Measurements from ENCODE around the gene ACSS1.
A peak's percentile ranks its signal among the peaks of the same experiment; 100 is the strongest.

The ACSS1 gene

DNA sequence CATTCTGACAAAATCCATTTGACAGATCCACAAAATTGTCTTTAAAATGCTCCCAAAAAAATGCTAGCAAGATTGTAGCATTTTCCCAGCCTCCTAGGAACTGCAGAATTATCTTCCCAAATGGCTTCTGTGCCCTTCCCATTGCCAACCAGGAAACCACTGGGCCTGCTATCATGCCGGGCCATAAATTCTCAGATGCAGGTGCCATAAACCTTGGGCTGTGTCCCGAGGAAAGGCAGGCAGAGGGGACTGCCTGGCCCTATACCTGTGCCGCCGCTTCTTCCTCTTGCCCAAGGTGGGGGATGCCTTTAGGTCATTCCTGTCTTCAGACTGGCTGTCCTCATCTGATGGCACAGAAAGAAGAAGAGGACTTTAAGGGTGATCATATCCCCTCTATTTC lies 21.2 kb upstream of the ACSS1 start:
- no peak for DNase-seq (ENCODE audit: low read depth in 2 of 2, low spot score in 1 of 2)

DNA sequence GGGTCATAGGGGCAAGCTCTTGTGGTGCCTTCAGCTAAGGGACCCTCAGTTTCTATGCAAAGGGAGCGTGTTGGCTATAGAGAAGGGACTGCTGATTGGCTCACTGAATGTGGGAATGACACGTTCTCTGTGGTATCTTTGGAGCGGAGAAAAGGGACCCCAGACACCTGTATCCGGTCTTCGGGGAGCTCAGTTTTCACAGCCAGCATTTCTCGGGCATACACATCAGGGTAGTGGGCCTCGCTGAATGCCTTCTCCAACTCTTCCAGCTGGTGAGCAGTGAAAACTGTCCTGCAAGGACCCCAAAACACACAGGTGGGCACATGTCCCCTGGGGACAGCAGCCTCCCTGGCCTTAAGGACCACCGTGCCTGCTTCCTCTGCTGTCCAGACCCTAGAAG lies 20.7 kb upstream of the ACSS1 start:
- DNase-seq (ENCODE audit: low read depth in 2 of 2, low spot score in 1 of 2), result no peak

DNA sequence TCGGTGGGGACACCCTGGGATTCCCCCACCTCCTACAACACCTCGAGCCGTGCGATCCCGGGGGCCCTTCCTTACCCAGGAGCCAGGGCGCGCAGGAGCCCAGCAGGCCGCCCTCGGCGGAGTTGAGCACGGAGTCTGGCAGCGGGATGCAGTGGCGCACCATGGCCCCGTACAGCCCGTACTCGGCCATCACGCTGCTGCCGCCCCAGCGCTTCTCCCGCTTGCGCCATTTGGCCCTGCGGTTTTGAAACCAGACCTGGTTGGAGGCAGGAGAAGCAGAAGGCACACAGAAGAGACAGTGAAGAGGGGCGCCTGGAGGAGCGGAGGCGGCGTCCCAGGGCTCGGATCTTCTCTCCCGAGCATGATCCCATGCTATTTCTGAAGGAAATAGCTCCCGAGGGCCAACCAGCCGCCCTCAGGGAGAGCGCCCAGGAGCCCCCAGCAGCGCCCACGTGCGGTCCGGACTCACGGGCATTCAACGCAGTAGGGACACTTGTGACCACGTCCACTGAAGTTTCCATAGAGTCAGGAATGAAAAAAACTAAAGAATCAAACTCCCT lies 19.8 kb upstream of the ACSS1 start:
- DNase-seq (ENCODE audit: low read depth in 2 of 2, low spot score in 1 of 2), result no peak

- DNase-seq (ENCODE audit: low read depth in 2 of 2, low spot score in 1 of 2), result no peak
These were observed 19.0 kb upstream of the ACSS1 start for GRCh38 chr20:25076731-25077609.

DNA sequence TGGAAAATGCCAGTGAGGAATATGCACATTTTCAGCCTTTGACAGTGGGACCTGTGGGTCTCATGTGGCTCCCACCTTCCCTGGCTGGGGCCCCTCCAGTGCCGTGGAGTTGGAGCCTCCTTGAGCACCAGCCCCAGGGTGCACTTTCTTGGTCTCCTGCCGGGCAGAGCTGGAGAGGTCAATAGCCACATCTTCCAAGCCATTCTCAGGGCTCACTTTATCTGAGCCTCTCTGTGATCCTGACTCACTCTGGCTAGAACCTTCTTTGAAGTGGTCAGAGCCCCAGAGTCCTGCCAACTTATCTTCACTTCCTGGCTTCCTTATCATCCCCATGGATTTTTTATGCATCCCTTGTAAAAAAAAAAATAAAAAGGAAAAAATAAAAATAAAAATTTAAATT lies 18.3 kb upstream of the ACSS1 start:
- no peak for DNase-seq (ENCODE audit: low read depth in 2 of 2, low spot score in 1 of 2)

DNA sequence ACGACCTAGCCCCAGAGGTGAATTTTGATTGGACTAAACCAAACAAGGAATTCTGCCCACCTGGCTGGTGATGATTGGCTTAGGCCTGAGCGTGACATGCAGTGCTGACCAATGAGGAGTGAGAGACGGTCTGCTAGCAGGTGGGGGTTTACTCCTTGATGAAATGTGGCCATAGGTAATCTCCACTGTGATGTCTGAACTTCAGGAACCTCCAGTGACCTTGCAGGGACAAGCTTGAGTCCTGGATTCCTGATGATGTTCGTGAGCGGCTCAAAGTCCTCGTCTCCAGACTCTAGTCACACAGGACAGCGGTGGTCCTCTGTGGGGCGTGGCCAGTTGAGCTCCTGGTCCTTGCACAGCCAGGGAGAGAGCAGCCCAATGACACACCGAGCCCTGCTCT lies 15.6 kb upstream of the ACSS1 start:
- DNase-seq (ENCODE audit: low read depth in 2 of 2, low spot score in 1 of 2), result no peak

DNA sequence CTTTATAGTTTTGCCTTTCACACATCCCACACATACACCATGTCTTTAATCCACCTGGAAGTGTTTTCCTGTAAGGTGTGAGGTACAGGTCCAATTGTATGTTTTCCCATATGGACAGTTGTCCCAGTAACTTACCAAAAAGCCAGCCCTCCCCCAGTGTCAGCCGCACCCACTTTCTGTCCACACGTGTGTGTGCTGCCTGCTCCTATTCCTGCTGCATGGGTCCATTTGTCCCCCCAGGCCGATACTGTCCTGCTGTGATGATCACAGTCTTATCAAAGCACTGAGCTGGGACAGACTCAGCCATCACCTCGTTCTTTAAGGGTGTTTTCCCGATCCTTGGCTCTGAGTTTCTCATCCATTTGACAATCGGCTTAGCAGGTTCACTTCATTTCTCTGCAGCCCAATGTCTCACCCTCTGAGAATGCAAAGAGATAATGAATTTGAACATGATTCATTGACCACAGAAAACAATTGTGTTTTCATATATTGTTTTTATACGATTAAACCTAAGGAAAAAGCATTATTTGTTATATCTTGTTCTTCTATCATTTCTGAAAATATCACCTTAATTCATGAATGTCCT lies 14.4 kb upstream of the ACSS1 start:
- DNase-seq (ENCODE audit: low read depth in 2 of 2, low spot score in 1 of 2), result no peak

- no peak for DNase-seq (ENCODE audit: low read depth in 2 of 2, low spot score in 1 of 2)
These were observed 13.8 kb upstream of the ACSS1 start for GRCh38 chr20:25071734-25072133.

- no peak for DNase-seq (ENCODE audit: low read depth in 2 of 2, low spot score in 1 of 2)
These were observed 13.0 kb upstream of the ACSS1 start for GRCh38 chr20:25070821-25071473.

- DNase-seq (ENCODE audit: low read depth in 2 of 2, low spot score in 1 of 2), result no peak
These were observed 9.4 kb upstream of the ACSS1 start for GRCh38 chr20:25067102-25067987.

DNA sequence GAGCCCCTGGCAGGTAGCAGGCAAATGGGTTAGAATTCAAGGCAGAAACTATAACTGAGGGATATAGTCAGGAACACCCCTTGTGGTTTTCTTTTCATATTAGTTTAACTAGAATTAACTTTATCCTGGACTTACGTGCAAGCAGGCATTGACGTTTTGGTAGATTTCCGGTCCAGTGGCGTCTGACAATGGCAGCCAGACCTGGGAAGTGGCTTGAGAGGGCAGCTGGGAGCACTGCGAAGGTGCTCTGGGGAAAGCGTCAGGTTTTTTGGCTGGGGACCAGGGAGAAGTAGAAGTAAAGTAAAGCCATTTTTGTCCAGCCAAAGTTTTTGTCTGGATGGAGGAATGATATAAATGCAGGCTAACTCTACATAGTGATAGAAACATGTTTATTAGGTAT lies 8.4 kb upstream of the ACSS1 start:
- DNase-seq (ENCODE audit: low read depth in 2 of 2, low spot score in 1 of 2), result no peak

- peak; percentile 27 to 48 for DNase-seq (ENCODE audit: low read depth in 2 of 2, low spot score in 1 of 2)
These were observed 7.8 kb upstream of the ACSS1 start for GRCh38 chr20:25065625-25066338.

GRCh38 chr20:25065072-25065624 lies 7.2 kb upstream of the ACSS1 start:
- DNase-seq (ENCODE audit: low read depth in 2 of 2, low spot score in 1 of 2), result no peak

DNA sequence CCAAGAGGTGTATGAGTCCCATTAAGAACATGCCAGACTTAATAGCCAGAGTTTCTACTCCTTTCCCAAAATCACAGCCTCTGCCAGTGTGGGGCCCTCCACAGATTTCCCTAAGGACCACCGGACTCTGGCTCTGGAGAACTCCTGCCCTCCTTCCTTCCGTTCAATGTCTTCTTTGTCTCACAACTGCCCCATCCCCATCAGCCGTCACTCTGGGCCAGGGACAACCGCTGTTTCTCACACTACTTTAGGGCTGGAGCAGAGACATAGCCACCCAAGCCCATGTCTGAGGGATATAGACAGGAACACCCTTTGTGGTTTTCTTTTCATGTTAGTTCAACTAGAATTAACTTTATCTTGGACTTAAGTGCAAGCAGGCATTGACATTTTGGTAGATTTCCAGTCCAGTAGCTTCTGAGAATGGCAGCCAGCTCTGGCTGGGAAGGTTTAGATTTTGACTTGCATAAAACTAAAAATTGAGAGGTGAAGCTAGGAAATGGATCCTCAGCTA lies 6.7 kb upstream of the ACSS1 start:
- DNase-seq (ENCODE audit: low read depth in 2 of 2, low spot score in 1 of 2), result no peak

GRCh38 chr20:25063981-25064380 lies 6.0 kb upstream of the ACSS1 start:
- DNase-seq (ENCODE audit: low read depth in 2 of 2, low spot score in 1 of 2), result no peak

DNA sequence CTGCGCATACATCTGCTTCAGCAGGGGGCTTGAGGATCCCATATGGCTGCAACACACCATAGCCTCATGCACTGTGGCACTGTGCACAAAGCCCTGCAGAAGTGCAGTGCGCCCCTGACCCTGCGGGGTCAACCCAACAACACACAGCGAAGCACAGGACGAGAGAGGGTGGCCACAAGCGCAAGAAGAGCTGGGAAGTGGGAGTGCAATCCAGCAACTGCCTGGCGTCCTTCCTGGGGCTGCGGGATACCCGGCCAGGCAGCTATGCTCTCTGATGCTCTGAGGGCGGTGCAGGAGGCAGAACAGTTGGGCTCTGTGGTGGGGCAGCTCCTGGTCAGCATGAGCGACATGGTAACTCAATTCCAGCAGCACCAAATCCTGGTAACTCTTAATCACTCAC lies 5.6 kb upstream of the ACSS1 start:
- no peak for DNase-seq (ENCODE audit: low read depth in 2 of 2, low spot score in 1 of 2)

DNA sequence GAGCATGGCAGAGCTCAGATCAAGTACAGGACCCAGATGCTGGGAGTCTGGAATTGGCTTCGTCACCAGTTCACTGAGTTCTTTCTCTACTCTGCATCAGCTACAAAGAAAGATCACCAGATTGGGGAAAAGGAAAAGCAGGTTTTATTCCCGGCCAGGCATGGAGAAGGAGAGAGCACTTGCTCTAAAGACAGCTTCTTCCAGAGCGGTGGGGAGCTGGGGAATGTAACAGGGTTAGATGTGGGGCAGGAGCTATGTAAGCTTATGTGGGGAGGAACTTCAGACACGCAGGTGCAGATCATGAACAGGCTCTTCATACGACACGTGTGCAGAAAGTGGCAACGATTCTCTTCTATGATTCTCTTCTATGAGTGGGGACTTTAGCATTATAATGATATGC lies 4.9 kb upstream of the ACSS1 start:
- DNase-seq (ENCODE audit: low read depth in 2 of 2, low spot score in 1 of 2), result no peak

DNA sequence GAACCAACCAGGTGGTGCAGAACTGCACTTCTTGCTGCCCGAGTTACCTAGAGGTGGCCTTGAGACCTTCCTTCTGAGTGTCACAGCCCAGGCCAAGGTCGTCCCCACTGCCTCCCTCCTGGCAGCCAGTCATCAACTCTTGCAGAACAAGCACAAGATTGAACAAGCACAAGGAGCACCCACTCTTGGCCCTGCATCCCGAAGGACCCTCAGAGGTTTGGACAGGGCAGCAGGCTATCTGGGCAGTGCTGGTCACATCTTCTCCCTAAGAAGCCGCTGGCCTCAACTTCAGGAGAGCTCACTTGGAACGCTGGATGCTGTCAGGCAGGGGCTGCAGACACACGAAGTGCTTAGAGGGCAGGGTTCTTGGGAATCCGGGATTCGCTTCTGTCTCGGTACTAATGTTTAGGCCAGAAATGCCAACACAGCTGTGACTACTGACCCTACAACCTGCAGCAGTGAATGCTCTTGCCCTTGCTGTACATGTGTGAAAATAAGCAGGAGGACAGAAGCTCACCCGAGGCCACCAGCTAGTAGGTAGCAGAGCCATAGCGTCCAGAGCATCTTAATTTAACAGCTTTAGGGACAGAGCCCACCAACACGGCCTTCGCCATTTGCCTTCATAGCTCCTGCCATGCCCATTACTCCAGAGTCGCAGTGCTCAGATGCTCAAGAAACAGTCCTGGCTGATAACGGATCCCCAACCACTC lies 4.0 kb upstream of the ACSS1 start:
- no peak for DNase-seq (ENCODE audit: low read depth in 2 of 2, low spot score in 1 of 2)

DNA sequence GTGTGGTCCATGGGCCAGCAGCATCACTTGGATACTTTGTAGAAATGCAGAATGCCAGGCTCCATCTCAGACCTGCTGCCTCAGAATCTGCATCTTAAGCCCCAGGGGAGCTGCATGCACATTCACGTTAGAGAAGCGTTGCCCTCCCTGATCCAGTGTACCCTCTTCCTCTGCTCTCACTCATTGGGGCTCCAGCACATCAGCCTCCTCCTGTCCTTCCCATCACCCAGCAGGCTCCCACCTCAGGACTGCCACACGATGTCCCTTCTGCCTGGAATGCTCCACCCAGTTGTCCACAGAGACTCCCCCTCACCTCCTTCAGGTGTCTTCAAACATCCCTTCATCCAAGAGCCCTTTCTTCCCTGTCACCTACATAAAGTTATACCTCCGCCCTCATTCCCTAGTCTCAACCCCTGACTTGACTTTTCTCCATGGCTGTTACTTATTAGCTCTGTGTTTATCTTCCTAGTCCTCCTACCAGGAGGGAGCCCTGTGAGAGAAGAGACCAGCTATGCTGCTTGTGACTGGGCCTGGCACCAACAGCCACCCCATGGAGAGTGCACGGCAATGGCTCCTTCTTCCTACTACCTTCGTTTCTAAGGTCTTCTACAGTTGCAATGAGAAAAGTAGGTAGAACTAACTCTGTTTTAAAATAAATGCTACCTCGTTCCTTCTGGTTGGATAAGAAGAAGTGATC lies 3.3 kb upstream of the ACSS1 start:
- no peak for DNase-seq (ENCODE audit: low read depth in 2 of 2, low spot score in 1 of 2)
